HCT116 (cell line): Measurements from ENCODE around the gene ALDH1L2. TPM values are rescaled to one million over a fixed set of nuclear protein-coding genes. Genes with fewer than 3 reads are reported as not detected.
A peak's percentile ranks its signal among the peaks of the same experiment; 100 is the strongest.

Experiments
- ATAC-seq: fragments of 200-7000 bp; cut with Tn5 transposase; 2 replicates; pipeline ENCODE4 v1.9.1; 2020; ENCODE audit warnings: mild to moderate bottlenecking, moderate library complexity
- BruUV-seq: library from RNA; stranded (reverse); fragments of 400-500 nt; replicated peaks from 2 replicates; lab custom pipeline; 2021; lab: Mats Ljungman, UMichigan
- CTCF ChIA-PET: fragments of 300-600 bp; sonication (Branson Sonifier 250); formaldehyde crosslinking; loops from one replicate; lab custom pipeline; 2021; ENCODE audit warnings: antibody characterized with exemption; lab: Charles Lee
- POLR2A ChIA-PET: fragments of 300-600, 350-600 bp; sonication (Branson Sonifier 250); formaldehyde crosslinking; loops from one replicate; lab custom pipeline; 2021; ENCODE audit warnings: antibody characterized with exemption; lab: Charles Lee
- RAD21 ChIA-PET, 2 experiments: fragments of 300-600 bp; sonication (Branson Sonifier 250); formaldehyde crosslinking; loops; one replicate each; lab custom pipeline; 2023; ENCODE audit warnings: low total read pairs in 2 of 2; ENCODE audit not compliant: uncharacterized antibody in 2 of 2, unreplicated experiment in 2 of 2, low non-redundant PET in 1 of 2; lab: Charles Lee
- DNase-seq: peaks from one replicate; pipeline ENCODE4 v3.0.0-alpha.2; 2010; ENCODE audit warnings: low read depth, low spot score
- H2AFZ ChIP-seq: fragments of 200-600 bp; shearing (Covaris generic), sonication (generic); 2 replicates; pipeline ENCODE4 v1.6.1; 2017; ENCODE audit warnings: low read depth, mixed run types, mixed read lengths, antibody characterized with exemption, low read length; ENCODE audit not compliant: poor library complexity, severe bottlenecking
- H3K27ac ChIP-seq: 2 replicates; pipeline ENCODE4 v1.5.1; 2012; ENCODE audit warnings: low read depth, low read length
- H3K27me3 ChIP-seq: fragments of 200-600 bp; sonication (generic); 2 replicates; pipeline ENCODE4 v1.6.1; 2016; ENCODE audit warnings: mixed run types, low read length, mixed read lengths; ENCODE audit not compliant: insufficient read depth
- H3K36me3 ChIP-seq, 2 experiments: fragments of 200-500 bp in 1 of 2; fragments of 200-600 bp in 1 of 2; sonication (Bioruptor generic) in 1 of 2; sonication (generic) in 1 of 2; 2 replicates each; pipeline versions ENCODE4 v1.5.1 to v1.6.1; 2014 to 2016; ENCODE audit warnings: low read length in 2 of 2, inconsistent platforms in 1 of 2, mixed read lengths in 1 of 2, mixed run types in 1 of 2; ENCODE audit not compliant: insufficient read depth in 2 of 2, control insufficient read depth in 1 of 2
- H3K4me1 ChIP-seq, 2 experiments: fragments of 200-600 bp in 1 of 2; sonication (generic) in 1 of 2; 2 replicates each; pipeline versions ENCODE4 v1.5.1 to v1.6.1; 2012 to 2017; ENCODE audit warnings: low read length in 2 of 2, inconsistent platforms in 1 of 2, mild to moderate bottlenecking in 1 of 2, mixed read lengths in 1 of 2, mixed run types in 1 of 2, moderate library complexity in 1 of 2; ENCODE audit not compliant: insufficient read depth in 2 of 2, control insufficient read depth in 1 of 2
- H3K4me2 ChIP-seq: fragments of 200-600 bp; sonication (generic); 2 replicates; pipeline ENCODE4 v1.6.1; 2017; ENCODE audit warnings: mixed run types, low read length, mixed read lengths
- H3K4me3 ChIP-seq, 2 experiments: fragments of 200-600 bp in 1 of 2; sonication (generic) in 1 of 2; replicated peaks in 1 of 2; 2 replicates each; pipeline ENCODE4 v1.5.1; 2011 to 2016; ENCODE audit warnings: low read length in 2 of 2, control low read depth in 1 of 2, low read depth in 1 of 2, mild to moderate bottlenecking in 1 of 2, mixed read lengths in 1 of 2, mixed run types in 1 of 2
- H3K79me2 ChIP-seq: fragments of 200-600 bp; sonication (generic); 2 replicates; pipeline ENCODE4 v1.6.1; 2017; ENCODE audit warnings: mild to moderate bottlenecking, mixed run types, low read length, moderate library complexity, mixed read lengths; ENCODE audit not compliant: insufficient read depth
- H3K9ac ChIP-seq: fragments of 200-600 bp; sonication (generic); 2 replicates; pipeline ENCODE4 v1.6.1; 2016; ENCODE audit warnings: low read length, mixed read lengths
- H3K9me2 ChIP-seq: fragments of 200-600 bp; sonication (generic), shearing (Covaris generic); 2 replicates; pipeline ENCODE4 v1.6.1; 2017; ENCODE audit warnings: mixed run types, mild to moderate bottlenecking, moderate library complexity; ENCODE audit not compliant: insufficient read depth
- H3K9me3 ChIP-seq, 2 experiments: fragments of 200-500 bp in 1 of 2; fragments of 200-600 bp in 1 of 2; sonication (Bioruptor generic) in 1 of 2; sonication (generic) in 1 of 2; 2 replicates each; pipeline ENCODE4 v1.6.1; 2014 to 2017; ENCODE audit warnings: low read length in 2 of 2, mixed read lengths in 2 of 2, inconsistent platforms in 1 of 2, low read depth in 1 of 2, mild to moderate bottlenecking in 1 of 2, mixed run types in 1 of 2, moderate library complexity in 1 of 2; ENCODE audit not compliant: control insufficient read depth in 1 of 2, insufficient read depth in 1 of 2
- H4K20me1 ChIP-seq: fragments of 200-600 bp; sonication (generic), shearing (Covaris generic); 2 replicates; pipeline ENCODE4 v1.6.1; 2017; ENCODE audit warnings: mixed run types, mild to moderate bottlenecking, moderate library complexity; ENCODE audit not compliant: insufficient read depth
- CEBPB ChIP-seq: IDR thresholded peaks from 2 replicates; pipeline ENCODE4 v1.6.1; 2012; ENCODE audit warnings: low read depth
- EGR1 ChIP-seq: IDR thresholded peaks from 2 replicates; pipeline ENCODE4 v1.6.1; 2012; ENCODE audit warnings: low read depth
- ELF1 ChIP-seq: IDR thresholded peaks from 2 replicates; pipeline ENCODE4 v1.6.1; 2012; ENCODE audit warnings: low read depth, borderline replicate concordance
- EZH2 ChIP-seq: fragments of 200-600 bp; sonication (generic); IDR thresholded peaks from 2 replicates; pipeline ENCODE4 v1.6.1; 2017; ENCODE audit warnings: antibody characterized with exemption, mixed run types
- POLR2A ChIP-seq: IDR thresholded peaks from 2 replicates; pipeline ENCODE4 v1.7.0; 2011; ENCODE audit warnings: borderline replicate concordance; ENCODE audit not compliant: insufficient read depth, insufficient read length; ENCODE audit errors: extremely low read depth
- POLR2AphosphoS5 ChIP-seq: IDR thresholded peaks from 2 replicates; pipeline ENCODE4 v1.6.1; 2011; ENCODE audit warnings: mild to moderate bottlenecking, low read depth, low read length, moderate library complexity
- RAD21 ChIP-seq: IDR thresholded peaks from 2 replicates; pipeline ENCODE4 v1.6.1; 2012; ENCODE audit warnings: low read depth, mild to moderate bottlenecking
- SIN3A ChIP-seq: IDR thresholded peaks from 2 replicates; pipeline ENCODE4 v1.6.1; 2012; ENCODE audit warnings: low read depth
- SP1 ChIP-seq: IDR thresholded peaks from 2 replicates; pipeline ENCODE4 v1.6.1; 2012; ENCODE audit warnings: low read depth
- SRF ChIP-seq: IDR thresholded peaks from 2 replicates; pipeline ENCODE4 v1.6.1; 2012; ENCODE audit warnings: low read depth
- TCF7L2 ChIP-seq: IDR thresholded peaks from 2 replicates; pipeline ENCODE4 v1.7.0; 2011; ENCODE audit warnings: borderline replicate concordance, inconsistent platforms; ENCODE audit not compliant: insufficient read depth, insufficient read length; ENCODE audit errors: extremely low read depth
- YY1 ChIP-seq: IDR thresholded peaks from 2 replicates; pipeline ENCODE4 v1.6.1; 2011; ENCODE audit warnings: low read length, low read depth, moderate library complexity, mild to moderate bottlenecking; ENCODE audit not compliant: insufficient replicate concordance; ENCODE audit errors: extremely low read depth
- ZFX ChIP-seq: fragments of 450-650 bp; IDR thresholded peaks from 2 replicates; pipeline ENCODE4 v1.6.1; 2017
- intact Hi-C: fragments of 100-400 bp; cut with micrococcal nuclease; formaldehyde crosslinking; loops from 2 replicates; pipeline ENCODE4 v1.10.0; 2022
- total RNA-seq: library from RNA; stranded (reverse); gene quantifications from one replicate; pipeline ENCODE4 v1.2.1, GENCODE V29; 2021; ENCODE audit not compliant: unreplicated experiment
- TF ChIP-seq, protein P1 (sequence below): IDR thresholded peaks from 2 replicates; pipeline ENCODE4 v1.6.1; 2011; ENCODE audit warnings: mild to moderate bottlenecking, low read length, moderate library complexity; ENCODE audit not compliant: insufficient replicate concordance; ENCODE audit errors: extremely low read depth
- TF ChIP-seq, protein P2 (sequence below): IDR thresholded peaks from 2 replicates; pipeline ENCODE4 v1.6.1; 2012
- TF ChIP-seq, protein P3 (sequence below): IDR thresholded peaks from 2 replicates; pipeline ENCODE4 v1.6.1; 2012
- TF ChIP-seq, protein P4 (sequence below): IDR thresholded peaks from 2 replicates; pipeline ENCODE4 v1.6.1; 2012; ENCODE audit warnings: low read depth

Gene ALDH1L2
- total RNA-seq, 1 experiment from 2014 or later = 1.5 TPM

DNA sequence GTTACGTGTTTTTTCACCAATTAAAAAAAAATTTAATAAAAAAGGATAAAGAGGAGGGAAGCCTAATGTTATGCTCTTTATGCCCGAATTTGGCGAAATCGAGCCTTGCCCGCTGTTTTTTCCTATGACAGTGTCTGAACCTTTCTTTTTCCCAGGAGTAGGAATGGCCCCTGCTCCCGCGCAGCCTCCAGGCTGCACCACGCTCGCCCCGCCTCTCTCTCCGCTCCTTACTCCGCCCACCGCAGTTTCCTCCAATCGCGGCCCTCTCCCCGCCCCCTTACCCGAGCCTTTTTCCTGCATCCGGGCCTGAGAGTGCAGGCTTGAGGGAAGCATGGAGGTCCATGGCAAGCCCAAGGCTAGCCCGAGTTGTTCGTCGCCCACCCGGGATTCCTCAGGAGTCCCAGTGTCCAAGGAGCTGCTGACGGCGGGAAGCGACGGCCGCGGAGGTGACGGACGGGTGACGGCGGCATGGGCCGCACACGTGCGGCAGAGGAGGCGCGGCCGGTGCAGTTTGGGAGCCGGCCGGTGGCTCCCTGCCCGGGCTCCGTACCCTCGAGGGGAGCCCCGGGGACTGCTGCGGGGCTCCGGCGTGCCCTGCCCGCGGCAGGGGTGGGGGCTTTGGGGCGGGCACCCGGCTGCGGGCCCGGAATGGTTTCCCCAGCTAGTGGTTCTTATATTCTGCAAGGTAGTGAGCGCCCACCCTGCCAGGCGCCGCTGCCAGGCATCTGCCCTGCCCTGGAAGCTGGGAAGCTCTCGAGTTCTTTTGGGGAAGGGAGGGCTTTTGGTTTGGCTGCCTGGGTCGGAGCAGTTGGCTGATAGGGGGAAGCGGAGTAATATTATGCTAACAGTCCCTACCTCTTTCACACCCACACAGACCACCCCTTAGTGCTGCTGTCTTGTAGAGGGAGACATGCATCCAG, 98.0 kb downstream of the ALDH1L2 start, which contains the start of gene NOPCHAP1:
NOPCHAP1 (plus strand) TSS at position 295 of the 920 bp plus-strand sequence; CDS start at position 332, 37 bp downstream.
- Histone ChIP-seq H3K9me2 (no peaks in the 10 kb centered on the region), H3K9ac (peak within 1 kb of the TSS; percentile 90), H3K27ac (peak within 1 kb of the TSS; percentile 58; the same call in 1 of the 2 replicates), H3K36me3 (peaks cover 6 to 35% of the 10 kb centered on the region in 2 experiments; a peak in 3 of 4 replicates), H2AFZ (peak within 1 kb of the TSS; percentile 81), H3K4me3 (peak within 1 kb of the TSS; percentile 75 to 80), H3K79me2 (peaks cover 49% of the 10 kb centered on the region), H3K4me1 (peaks cover 9 to 19% of the 10 kb centered on the region in 2 experiments), H3K27me3 (no peaks in the 10 kb centered on the region), H4K20me1 (peaks cover 3% of the 10 kb centered on the region; the same call in 1 of the 2 replicates), H3K9me3 (no peaks in the 10 kb centered on the region), H3K4me2 (peak within 1 kb of the TSS; percentile 88)
- TF ChIP-seq EZH2 (no peak), SIN3A (peak; percentile 85), SRF (0 out of 2 replicates have a peak, but pooled peaks have one; percentile 0), ELF1 (no peak), TCF7L2 (no peak), RAD21 (no peak), CEBPB (no peak), POLR2AphosphoS5 (peak; percentile 92), SP1 (no peak; the same call in 1 of the 2 replicates), POLR2A (peak; percentile 72), ZFX (peak; percentile 57; the same call in 1 of the 2 replicates), YY1 (peak; percentile 78), EGR1 (0 out of 2 replicates have a peak, but pooled peaks have one; percentile 29)
- TF ChIP-seq, protein P1, sequence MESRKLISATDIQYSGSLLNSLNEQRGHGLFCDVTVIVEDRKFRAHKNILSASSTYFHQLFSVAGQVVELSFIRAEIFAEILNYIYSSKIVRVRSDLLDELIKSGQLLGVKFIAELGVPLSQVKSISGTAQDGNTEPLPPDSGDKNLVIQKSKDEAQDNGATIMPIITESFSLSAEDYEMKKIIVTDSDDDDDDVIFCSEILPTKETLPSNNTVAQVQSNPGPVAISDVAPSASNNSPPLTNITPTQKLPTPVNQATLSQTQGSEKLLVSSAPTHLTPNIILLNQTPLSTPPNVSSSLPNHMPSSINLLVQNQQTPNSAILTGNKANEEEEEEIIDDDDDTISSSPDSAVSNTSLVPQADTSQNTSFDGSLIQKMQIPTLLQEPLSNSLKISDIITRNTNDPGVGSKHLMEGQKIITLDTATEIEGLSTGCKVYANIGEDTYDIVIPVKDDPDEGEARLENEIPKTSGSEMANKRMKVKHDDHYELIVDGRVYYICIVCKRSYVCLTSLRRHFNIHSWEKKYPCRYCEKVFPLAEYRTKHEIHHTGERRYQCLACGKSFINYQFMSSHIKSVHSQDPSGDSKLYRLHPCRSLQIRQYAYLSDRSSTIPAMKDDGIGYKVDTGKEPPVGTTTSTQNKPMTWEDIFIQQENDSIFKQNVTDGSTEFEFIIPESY = no peak
- TF ChIP-seq, protein P2, sequence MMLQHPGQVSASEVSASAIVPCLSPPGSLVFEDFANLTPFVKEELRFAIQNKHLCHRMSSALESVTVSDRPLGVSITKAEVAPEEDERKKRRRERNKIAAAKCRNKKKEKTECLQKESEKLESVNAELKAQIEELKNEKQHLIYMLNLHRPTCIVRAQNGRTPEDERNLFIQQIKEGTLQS = no peak
- TF ChIP-seq, protein P3, sequence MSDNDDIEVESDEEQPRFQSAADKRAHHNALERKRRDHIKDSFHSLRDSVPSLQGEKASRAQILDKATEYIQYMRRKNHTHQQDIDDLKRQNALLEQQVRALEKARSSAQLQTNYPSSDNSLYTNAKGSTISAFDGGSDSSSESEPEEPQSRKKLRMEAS = peak; percentile 87
- TF ChIP-seq, protein P4, sequence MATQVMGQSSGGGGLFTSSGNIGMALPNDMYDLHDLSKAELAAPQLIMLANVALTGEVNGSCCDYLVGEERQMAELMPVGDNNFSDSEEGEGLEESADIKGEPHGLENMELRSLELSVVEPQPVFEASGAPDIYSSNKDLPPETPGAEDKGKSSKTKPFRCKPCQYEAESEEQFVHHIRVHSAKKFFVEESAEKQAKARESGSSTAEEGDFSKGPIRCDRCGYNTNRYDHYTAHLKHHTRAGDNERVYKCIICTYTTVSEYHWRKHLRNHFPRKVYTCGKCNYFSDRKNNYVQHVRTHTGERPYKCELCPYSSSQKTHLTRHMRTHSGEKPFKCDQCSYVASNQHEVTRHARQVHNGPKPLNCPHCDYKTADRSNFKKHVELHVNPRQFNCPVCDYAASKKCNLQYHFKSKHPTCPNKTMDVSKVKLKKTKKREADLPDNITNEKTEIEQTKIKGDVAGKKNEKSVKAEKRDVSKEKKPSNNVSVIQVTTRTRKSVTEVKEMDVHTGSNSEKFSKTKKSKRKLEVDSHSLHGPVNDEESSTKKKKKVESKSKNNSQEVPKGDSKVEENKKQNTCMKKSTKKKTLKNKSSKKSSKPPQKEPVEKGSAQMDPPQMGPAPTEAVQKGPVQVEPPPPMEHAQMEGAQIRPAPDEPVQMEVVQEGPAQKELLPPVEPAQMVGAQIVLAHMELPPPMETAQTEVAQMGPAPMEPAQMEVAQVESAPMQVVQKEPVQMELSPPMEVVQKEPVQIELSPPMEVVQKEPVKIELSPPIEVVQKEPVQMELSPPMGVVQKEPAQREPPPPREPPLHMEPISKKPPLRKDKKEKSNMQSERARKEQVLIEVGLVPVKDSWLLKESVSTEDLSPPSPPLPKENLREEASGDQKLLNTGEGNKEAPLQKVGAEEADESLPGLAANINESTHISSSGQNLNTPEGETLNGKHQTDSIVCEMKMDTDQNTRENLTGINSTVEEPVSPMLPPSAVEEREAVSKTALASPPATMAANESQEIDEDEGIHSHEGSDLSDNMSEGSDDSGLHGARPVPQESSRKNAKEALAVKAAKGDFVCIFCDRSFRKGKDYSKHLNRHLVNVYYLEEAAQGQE = no peak
- peak; percentile 99 for ATAC-seq
- intact Hi-C loops = no loop called here
- peak; percentile 52 for DNase-seq
- RAD21 ChIA-PET = no interaction called here
- BruUV-seq = no TSS peak
- POLR2A ChIA-PET = no interaction called here
- CTCF ChIA-PET = interaction anchor here (1.2 kb wide), 1 partner anchor 65 kb away, joined by 3 read pairs; no protein-coding TSS in a partner anchor
